NB4 (cell line): ENCODE data around the gene LRRFIP1.

Experiments
- DNase-seq: peaks from one replicate; pipeline ENCODE4 v3.0.0; 2010; ENCODE audit warnings: low read depth
- H3K4me3 ChIP-seq: one replicate; pipeline ENCODE4 v1.5.1; 2011; ENCODE audit warnings: mild to moderate bottlenecking, low read depth, low read length, moderate library complexity
- CTCF ChIP-seq: IDR thresholded peaks from one replicate; pipeline ENCODE4 v1.5.1; 2012; ENCODE audit warnings: low read depth, low read length
- MAX ChIP-seq: IDR thresholded peaks from 2 replicates; pipeline ENCODE4 v1.6.1; 2011; ENCODE audit warnings: low read depth, low read length
- MYC ChIP-seq: IDR thresholded peaks from 2 replicates; pipeline ENCODE4 v1.6.1; 2011; ENCODE audit warnings: low read depth, low read length
- POLR2A ChIP-seq: IDR thresholded peaks from 2 replicates; pipeline ENCODE4 v1.6.1; 2011; ENCODE audit warnings: mild to moderate bottlenecking; ENCODE audit not compliant: insufficient read length; ENCODE audit errors: extremely low read depth

LRRFIP1 gene

GRCh38 chr2:237627441-237628246 is at the start of gene LRRFIP1:
Gene LRRFIP1 (plus strand): TSS chr2:237627587. CDS start chr2:237627645, 58 bp downstream.
- no peak for DNase-seq
- no peak within 1 kb of the TSS for H3K4me3 ChIP-seq
- no peak for TF ChIP-seq MAX
- TF ChIP-seq CTCF, result no peak
- no peak for TF ChIP-seq POLR2A
- no peak for TF ChIP-seq MYC

- DNase-seq, result no peak
- H3K4me3 ChIP-seq, result no peak overlapping the region
- TF ChIP-seq POLR2A (no peak), CTCF (no peak), MAX (no peak), MYC (no peak)
Observed at GRCh38 chr2:237577956-237578870, 49.2 kb upstream of the LRRFIP1 start.

GRCh38 chr2:237581326-237581725 is 46.1 kb upstream of the LRRFIP1 start:
- H3K4me3 ChIP-seq, result no peak overlapping the region
- no peak for DNase-seq
- no peak for TF ChIP-seq POLR2A
- TF ChIP-seq MAX, result no peak
- no peak for TF ChIP-seq MYC
- no peak for TF ChIP-seq CTCF

- H3K4me3 ChIP-seq, result no peak overlapping the region
- TF ChIP-seq POLR2A (no peak), MAX (no peak), CTCF (peak; percentile 40), MYC (no peak)
- peak; percentile 64 for DNase-seq
Observed at GRCh38 chr2:237581751-237582746, 45.3 kb upstream of the LRRFIP1 start.
